ENCODE measurements around the gene EIF6. TPM values are rescaled to one million over a fixed set of nuclear protein-coding genes. Genes with fewer than 3 reads are reported as not detected.

EIF6 gene
- total and polyA plus RNA-seq, 9 of the 15 experiments (the other 6 are each of a cell fraction or from before 2014, with no cell fraction given), result 165 to 832 (median 229) TPM

- H3K79me2 ChIP-seq (ENCODE audit: control insufficient read depth, insufficient read depth, low read length), result peaks cover 16% of the 10 kb centered on the region
- FAIRE-seq (no peak), DNase-seq (ENCODE audit: extremely low read depth in 1 of 4, low spot score in 3 of 4) (no peak), ATAC-seq (no peak)
- WGBS (ENCODE audit: insufficient coverage, low coverage, missing lambda C conversion rate), result 86% methylated on average over 12 of the region's 12 CpGs
- no peak overlapping the region for H3K27ac ChIP-seq (ENCODE audit: extremely low read depth, low read depth, low read length)
- peaks cover 16 to 46% of the 10 kb centered on the region in 2 experiments; a peak in 4 of 5 replicates for H3K4me1 ChIP-seq (replicated peaks in 1 of 2; ENCODE audit: control insufficient read depth in 2 of 2, insufficient read depth in 2 of 2, low read length in 2 of 2)
- no peaks in the 10 kb centered on the region for H4K20me1 ChIP-seq (replicated peaks; ENCODE audit: control insufficient read depth, insufficient read depth, low read length)
- POLR2A ChIA-PET, result interaction anchor here (0.6 to 2.0 kb wide), 5 partner anchors 8 to 129 kb away, joined by 3 to 6 read pairs (median 5); partner anchors contain the start of genes EDEM2 and EIF6
- BruUV-seq (replicated peaks), result no TSS peak
- no peaks in the 10 kb centered on the region for H3K27me3 ChIP-seq (ENCODE audit: control insufficient read depth in 2 of 2, insufficient read depth in 2 of 2, low read length in 2 of 2)
- H3K9ac ChIP-seq (ENCODE audit: insufficient read depth in 1 of 2, low read depth in 2 of 2, low read length in 2 of 2), result peak overlapping the region in 1 of 2 experiments; percentile 74; a peak in 2 of 4 replicates
- no peak overlapping the region for H2AFZ ChIP-seq (ENCODE audit: low read depth, low read length)
- in situ Hi-C loops (cut with MboI) (no loop called here), intact Hi-C loops (cut with micrococcal nuclease) (no loop called here)
- no peaks in the 10 kb centered on the region for H3K9me1 ChIP-seq (ENCODE audit: control insufficient read depth, insufficient read depth, low read length)
- TF ChIP-seq POLR2A (conservative IDR thresholded peaks at IDR 0.05) (0 out of 2 replicates have a peak, but pooled peaks have one; percentile 32), NFIC (IDR thresholded peaks at IDR 0.05) (peak; percentile 67), SUPT5H (IDR thresholded peaks at IDR 0.05) (0 out of 2 replicates have a peak, but pooled peaks have one; percentile 19), HNRNPUL1 (IDR thresholded peaks at IDR 0.05; ENCODE audit: low read length) (no peak), ZNF3 (CRISPR knock-in tag; IDR thresholded peaks at IDR 0.05) (no peak), PRPF4 (IDR thresholded peaks at IDR 0.05; ENCODE audit: insufficient read depth, low read depth, low read length, poor library complexity, severe bottlenecking) (no peak), RBFOX2 (IDR thresholded peaks at IDR 0.05; ENCODE audit: low read depth, low read length) (peak; percentile 20; the same call in 1 of the 2 replicates), POLR2G (IDR thresholded peaks at IDR 0.05; ENCODE audit: low read depth, low read length) (peak; percentile 24)
- H3K36me3 ChIP-seq (ENCODE audit: control insufficient read depth, insufficient read depth, low read length), result peaks cover 54% of the 10 kb centered on the region; the same call in 2 of the 3 replicates
- H3K4me2 ChIP-seq (ENCODE audit: insufficient read depth, low read length), result no peak overlapping the region
- no peak overlapping the region for H3K4me3 ChIP-seq
- CTCF ChIA-PET (ENCODE audit: low intra/inter-chr PET ratio), result no interaction called here
- no peaks in the 10 kb centered on the region for H3K9me3 ChIP-seq (replicated peaks; ENCODE audit: control insufficient read depth, insufficient read depth, low read depth, low read length)
Observed at GRCh38 chr20:35275741-35276251, 8.8 kb downstream of the EIF6 start.

Measured in K562 (cell line).